ENCODE results near the gene HIPK2.

The HIPK2 gene

GRCh38 chr7:139542308-139543151 lies 235.3 kb downstream of the HIPK2 start:
- no peak for TF ChIP-seq GATA3 (IDR thresholded peaks at IDR 0.05; ENCODE audit: low read depth, low read length)
- TF ChIP-seq GATA2 (IDR thresholded peaks at IDR 0.05; ENCODE audit: low read depth, low read length), result no peak

- TF ChIP-seq GATA3 (IDR thresholded peaks at IDR 0.05; ENCODE audit: low read depth, low read length) (no peak), GATA2 (IDR thresholded peaks at IDR 0.05; ENCODE audit: low read depth, low read length) (no peak)
Measured at GRCh38 chr7:139541600-139542307, 236.0 kb downstream of the HIPK2 start.

GRCh38 chr7:139540203-139540602 lies 237.6 kb downstream of the HIPK2 start:
- no peak for TF ChIP-seq GATA3 (IDR thresholded peaks at IDR 0.05; ENCODE audit: low read depth, low read length)
- TF ChIP-seq GATA2 (IDR thresholded peaks at IDR 0.05; ENCODE audit: low read depth, low read length), result no peak

- TF ChIP-seq GATA3 (IDR thresholded peaks at IDR 0.05; ENCODE audit: low read depth, low read length) (no peak), GATA2 (IDR thresholded peaks at IDR 0.05; ENCODE audit: low read depth, low read length) (no peak)
Measured at GRCh38 chr7:139538881-139539635, 238.7 kb downstream of the HIPK2 start.

GRCh38 chr7:139536152-139536551 lies 241.6 kb downstream of the HIPK2 start:
- TF ChIP-seq GATA3 (IDR thresholded peaks at IDR 0.05; ENCODE audit: low read depth, low read length) (no peak), GATA2 (IDR thresholded peaks at IDR 0.05; ENCODE audit: low read depth, low read length) (no peak)

DNA sequence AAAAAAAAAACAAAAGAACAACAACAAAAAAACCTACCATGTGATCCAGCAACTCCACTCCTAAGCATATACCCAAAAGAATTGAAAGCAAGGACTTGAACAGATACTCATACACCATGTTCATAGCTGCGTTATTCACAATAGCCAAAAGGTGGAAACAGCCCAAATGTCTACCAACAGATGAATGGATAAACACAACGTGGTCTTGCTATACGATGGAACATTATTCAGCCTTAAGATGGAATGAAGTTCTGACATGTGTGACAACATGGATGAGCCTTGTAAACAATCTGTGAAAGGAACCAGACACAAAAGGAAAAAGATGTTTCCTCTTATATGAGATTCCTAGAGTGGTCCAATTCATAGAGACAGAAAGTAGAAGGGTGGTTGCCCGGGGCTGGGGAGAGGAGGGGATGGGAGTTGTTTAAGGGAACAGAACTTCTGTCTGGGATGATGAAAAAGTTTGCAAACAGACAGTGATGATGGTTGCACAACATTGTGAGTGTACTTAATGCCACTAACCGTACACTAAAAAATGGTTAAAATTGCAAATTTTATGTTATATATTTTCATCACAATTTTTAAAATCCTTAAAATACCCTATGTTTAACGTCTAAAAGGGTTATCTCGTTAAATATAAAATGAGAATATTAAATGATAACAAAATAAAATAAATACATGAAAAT lies 242.7 kb downstream of the HIPK2 start:
- TF ChIP-seq GATA2 (IDR thresholded peaks at IDR 0.05; ENCODE audit: low read depth, low read length) (no peak), GATA3 (IDR thresholded peaks at IDR 0.05; ENCODE audit: low read depth, low read length) (no peak)

- TF ChIP-seq GATA3 (IDR thresholded peaks at IDR 0.05; ENCODE audit: low read depth, low read length), result no peak
- no peak for TF ChIP-seq GATA2 (IDR thresholded peaks at IDR 0.05; ENCODE audit: low read depth, low read length)
Measured at GRCh38 chr7:139534096-139534495, 243.7 kb downstream of the HIPK2 start.

DNA sequence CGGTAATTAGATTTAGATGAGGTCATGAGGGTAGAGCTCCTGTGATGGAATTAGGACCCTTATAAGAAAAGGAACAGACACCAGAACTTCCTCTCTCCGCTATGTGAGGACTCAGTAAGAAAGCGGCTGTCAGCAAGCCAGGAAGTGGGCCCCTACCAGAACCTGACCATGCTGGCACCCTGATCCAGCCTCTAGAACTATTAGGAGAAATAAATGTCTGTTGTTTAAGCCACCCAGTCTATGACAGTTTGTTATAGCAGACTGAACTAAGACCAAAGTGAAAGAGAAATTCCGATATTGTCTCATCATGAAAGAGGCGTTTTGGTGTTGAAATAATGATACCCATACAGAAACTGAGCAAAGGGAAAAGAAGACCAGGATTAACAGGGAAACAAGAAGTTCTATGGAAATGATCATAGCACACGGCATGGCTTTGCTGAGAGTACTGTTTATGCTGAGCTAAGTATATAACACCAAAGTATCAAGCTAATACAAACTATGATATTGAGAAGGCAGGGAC lies 245.1 kb downstream of the HIPK2 start:
- TF ChIP-seq GATA3 (IDR thresholded peaks at IDR 0.05; ENCODE audit: low read depth, low read length), result no peak
- TF ChIP-seq GATA2 (IDR thresholded peaks at IDR 0.05; ENCODE audit: low read depth, low read length), result no peak

DNA sequence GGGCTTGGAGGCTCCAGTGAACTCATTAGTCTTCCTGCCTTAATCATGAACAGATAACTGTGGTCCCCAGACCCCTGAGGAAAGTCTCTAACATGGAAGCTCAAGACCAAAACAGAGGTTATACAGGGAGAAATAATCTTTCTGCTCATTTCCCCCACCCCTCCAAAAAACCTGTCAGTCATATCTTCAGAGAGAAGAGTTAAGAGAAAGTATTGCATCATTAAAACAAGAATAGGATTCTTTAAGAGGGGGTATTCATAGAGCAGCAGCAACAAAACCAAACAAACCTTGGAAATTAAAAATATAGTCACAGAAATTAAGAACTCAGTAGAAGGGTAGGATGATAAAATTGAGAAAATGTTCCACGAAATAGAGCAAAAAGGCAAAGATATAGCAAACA lies 246.7 kb downstream of the HIPK2 start:
- TF ChIP-seq GATA2 (IDR thresholded peaks at IDR 0.05; ENCODE audit: low read depth, low read length) (no peak), GATA3 (IDR thresholded peaks at IDR 0.05; ENCODE audit: low read depth, low read length) (no peak)

DNA sequence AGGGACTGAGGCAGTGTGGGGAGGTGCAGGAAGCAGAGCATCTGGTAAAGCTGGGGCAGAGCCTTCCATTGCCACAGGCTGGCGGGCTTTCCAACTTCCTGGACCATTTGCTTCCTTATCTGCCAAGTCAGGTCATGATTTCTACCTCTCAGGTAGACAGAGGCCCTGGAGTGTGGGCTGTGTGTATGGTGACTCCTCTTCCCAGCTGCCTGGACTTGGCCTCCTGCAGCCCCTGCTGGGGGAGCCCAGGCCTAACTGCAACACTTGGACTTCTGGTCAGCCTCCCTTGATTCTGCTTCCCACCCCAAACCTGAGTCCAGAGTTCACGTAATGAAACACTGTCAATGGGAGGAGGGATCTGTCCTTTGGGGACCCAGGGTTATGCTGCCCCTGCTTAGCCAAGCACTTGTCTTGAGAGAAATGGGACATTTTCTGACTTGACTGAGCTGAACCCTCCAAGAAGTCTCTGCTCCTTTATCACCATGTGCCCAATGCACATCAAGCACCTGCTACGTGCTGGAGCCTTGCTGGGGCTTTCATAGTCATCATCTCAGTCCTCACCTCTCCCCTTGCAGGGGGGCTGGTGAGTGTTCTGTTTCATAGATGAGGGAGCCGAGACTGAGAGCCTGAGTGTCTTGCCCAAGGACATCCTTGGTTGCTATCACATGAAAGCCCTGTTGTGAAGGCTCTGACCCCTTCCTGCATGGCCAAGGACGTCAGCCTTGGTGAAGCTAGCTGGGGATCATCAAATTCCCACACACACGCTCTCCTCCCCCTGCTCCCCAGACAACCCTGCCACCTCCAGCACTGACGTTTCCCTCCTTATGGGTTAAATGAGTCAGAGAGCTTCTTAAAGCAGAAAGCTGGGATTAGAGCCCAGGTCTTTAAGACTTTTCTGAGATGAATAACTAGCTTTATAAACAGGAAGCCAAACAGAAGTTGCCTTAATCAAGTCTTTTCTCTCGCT lies 250.9 kb downstream of the HIPK2 start:
- TF ChIP-seq GATA3 (IDR thresholded peaks at IDR 0.05; ENCODE audit: low read depth, low read length), result no peak
- TF ChIP-seq GATA2 (IDR thresholded peaks at IDR 0.05; ENCODE audit: low read depth, low read length), result no peak

- TF ChIP-seq GATA3 (IDR thresholded peaks at IDR 0.05; ENCODE audit: low read depth, low read length) (no peak), GATA2 (IDR thresholded peaks at IDR 0.05; ENCODE audit: low read depth, low read length) (no peak)
Measured at GRCh38 chr7:139525750-139526149, 252.0 kb downstream of the HIPK2 start.

GRCh38 chr7:139525239-139525638 lies 252.6 kb downstream of the HIPK2 start:
- TF ChIP-seq GATA2 (IDR thresholded peaks at IDR 0.05; ENCODE audit: low read depth, low read length) (no peak), GATA3 (IDR thresholded peaks at IDR 0.05; ENCODE audit: low read depth, low read length) (no peak)
